Kidney glomerular epithelial cell (primary cell): Measurements from ENCODE around the gene GPSM1.

Source experiments
- DNase-seq: peaks from one replicate; lab custom pipeline; 2025; lab: John Stamatoyannopoulos, UW

The GPSM1 gene

DNA sequence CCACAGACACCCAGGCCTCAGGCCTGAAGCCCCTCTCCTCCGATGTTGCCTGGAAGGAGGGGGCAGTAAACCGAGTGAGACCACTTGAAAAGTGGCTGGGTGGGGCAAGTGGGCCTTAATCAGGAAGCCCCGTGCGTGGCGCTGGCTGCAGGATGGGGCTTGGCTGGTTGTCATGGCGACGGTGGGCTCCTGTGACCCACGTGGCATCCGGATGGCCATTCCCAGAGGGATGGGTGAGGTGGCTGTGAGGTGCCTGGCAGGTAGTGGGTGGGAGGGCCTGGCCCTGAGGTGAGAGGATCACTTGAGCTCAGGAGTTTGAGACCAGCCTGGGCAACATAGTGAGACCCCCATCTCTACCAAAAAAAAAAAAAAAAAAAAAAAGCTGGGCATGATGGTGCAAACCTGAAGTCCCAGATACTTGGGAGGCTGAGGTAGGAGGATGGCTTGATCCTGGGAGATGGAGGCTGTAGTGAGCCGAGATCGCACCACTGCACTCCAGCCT, 5.2 kb downstream of the GPSM1 start:
- DNase-seq = no peak

DNA sequence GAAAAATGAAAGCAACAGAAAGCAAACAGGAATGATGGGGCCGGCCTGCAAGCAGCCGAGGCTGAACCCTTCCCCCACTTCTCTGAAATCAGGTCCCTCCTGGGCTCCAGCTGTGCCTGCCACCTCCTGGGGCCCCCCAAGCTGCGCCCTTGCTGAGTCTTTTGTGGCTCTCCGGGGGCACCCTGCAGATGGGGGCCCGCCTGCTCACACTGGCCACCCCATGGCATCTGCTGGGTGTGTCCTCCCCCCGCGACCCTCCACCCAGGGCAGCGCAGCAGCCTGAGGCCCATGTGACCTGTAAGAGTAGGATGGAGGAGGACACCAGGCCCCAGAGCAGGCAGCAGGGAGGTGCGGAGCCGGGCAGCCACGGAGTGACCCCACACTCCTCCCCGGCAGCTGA, 5.7 kb downstream of the GPSM1 start:
- no peak for DNase-seq

DNA sequence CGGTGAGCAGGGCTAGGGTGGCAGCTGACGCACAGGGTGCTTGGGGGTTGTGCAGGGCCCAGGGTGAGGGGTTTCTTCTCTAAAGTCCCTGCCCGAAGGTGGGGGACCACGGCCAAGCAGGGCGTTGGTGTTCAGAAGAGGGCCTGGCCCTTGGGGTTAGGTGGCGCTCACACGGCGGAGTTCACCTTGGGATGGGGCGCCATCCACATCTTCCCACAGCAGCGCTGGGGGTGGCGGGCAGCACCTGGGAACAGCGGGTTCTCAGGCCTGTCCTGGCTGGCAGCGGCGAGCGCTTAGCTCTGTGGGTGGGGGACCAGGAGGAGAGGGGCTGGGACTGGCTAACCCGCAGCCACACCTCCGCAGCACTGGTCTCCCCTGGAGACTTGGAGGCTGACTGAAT, 6.1 kb downstream of the GPSM1 start:
- DNase-seq = no peak

DNA sequence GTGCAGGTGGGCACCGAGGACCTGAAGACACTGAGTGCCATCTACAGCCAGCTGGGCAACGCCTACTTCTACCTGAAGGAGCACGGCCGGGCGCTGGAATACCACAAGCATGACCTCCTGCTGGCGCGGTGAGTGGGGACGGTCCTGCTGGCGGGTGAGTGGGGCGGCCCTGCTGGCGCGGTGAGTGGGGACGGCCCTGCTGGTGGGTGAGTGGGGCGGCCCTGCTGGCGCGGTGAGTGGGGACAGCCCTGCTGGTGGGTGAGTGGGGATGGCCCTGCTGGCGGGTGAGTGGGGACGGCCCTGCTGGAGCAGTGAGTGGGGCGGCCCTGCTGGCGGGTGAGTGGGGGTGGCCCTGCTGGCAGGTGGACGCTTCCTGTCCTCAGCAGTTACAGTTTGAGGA, 7.2 kb downstream of the GPSM1 start:
- no peak for DNase-seq

DNA sequence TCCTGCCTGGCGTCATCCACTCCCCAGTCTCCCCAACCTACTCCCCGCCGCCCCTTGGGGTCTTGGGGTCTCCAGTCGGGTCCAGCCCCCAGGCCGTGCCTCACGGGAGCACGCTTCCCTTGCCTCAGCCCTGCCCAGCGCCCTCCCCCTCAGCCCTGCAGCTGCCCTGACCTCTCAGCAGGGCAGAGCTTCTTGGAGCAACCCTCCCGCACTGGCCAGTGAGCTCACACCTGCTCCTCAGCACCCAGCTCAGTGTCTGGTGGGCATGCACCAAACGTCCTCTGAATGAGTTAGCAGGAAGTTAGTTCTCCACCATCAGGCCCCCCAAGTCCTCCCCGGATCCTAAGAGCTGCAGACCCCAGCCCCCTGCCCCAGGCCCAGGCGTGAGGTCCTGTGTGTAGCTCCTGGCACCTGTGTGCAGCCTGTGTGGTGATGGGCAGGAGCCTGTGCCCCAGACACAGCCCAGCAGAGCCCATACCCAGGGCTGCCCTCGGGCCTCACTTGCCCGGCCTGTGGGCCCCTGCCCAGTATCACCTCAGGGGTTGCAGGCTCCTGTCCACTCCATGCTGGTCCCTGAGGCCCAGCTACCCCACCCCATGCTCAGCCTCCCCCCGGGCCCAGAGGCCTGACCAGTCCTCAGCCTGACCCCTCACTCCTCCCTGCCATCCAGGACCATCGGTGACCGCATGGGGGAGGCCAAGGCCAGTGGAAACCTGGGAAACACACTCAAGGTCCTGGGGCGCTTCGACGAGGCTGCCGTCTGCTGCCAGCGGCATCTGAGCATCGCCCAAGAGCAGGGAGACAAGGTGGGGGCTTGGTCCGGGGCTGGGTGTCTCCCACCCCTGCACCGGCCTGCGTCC, 8.2 kb downstream of the GPSM1 start:
- no peak for DNase-seq

DNA sequence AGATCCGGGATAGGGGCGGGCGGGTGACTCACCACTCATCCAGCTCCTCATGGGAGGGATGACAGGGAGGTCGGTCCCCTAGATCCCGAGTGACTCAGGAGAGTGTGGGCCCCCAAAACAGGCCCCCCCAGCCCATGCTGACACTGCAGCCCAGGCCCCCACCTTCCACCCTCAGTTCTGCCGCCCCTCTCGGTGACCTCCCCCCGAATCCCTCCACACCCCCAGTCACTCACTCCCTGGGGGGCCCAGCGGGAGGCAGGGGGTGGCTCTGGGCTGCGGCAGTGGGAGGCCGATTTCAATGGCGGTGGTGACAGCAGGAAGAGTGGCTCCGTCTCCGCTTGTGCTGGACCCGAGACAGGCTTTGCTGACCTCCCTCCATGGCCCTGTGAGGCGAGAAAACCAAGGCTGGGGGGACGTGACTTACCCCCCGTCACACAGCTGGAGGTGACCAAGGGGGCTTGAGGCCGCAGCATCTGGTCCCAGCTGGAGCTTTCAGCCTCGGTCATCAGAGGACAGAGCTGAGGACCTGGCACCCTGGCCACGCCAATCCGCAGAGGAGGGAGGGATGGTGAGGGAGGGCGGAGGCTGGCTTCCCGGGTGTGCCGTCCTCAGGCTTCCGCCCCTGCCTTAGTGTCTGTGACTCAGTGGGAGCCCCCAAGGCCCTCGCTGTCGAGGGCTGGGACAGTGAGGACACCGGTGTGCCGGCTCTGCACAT, 9.0 kb downstream of the GPSM1 start:
- no peak for DNase-seq

DNA sequence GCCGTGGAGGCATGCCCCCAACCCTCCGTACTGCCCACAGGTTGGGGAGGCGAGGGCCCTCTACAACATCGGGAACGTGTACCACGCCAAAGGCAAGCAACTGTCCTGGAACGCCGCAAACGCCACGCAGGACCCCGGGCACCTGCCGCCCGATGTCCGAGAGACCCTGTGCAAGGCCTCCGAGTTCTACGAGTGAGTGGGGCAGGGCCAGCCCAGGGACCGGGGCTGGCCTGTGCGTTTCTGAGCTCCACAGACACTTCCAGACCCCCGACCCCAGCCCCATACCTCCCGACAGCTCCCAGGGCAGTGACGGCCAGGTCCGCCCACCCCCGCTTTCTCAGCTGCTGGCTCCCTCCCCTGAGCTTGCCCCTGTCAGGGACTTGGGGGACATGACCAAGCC, 9.5 kb downstream of the GPSM1 start:
- no peak for DNase-seq

DNA sequence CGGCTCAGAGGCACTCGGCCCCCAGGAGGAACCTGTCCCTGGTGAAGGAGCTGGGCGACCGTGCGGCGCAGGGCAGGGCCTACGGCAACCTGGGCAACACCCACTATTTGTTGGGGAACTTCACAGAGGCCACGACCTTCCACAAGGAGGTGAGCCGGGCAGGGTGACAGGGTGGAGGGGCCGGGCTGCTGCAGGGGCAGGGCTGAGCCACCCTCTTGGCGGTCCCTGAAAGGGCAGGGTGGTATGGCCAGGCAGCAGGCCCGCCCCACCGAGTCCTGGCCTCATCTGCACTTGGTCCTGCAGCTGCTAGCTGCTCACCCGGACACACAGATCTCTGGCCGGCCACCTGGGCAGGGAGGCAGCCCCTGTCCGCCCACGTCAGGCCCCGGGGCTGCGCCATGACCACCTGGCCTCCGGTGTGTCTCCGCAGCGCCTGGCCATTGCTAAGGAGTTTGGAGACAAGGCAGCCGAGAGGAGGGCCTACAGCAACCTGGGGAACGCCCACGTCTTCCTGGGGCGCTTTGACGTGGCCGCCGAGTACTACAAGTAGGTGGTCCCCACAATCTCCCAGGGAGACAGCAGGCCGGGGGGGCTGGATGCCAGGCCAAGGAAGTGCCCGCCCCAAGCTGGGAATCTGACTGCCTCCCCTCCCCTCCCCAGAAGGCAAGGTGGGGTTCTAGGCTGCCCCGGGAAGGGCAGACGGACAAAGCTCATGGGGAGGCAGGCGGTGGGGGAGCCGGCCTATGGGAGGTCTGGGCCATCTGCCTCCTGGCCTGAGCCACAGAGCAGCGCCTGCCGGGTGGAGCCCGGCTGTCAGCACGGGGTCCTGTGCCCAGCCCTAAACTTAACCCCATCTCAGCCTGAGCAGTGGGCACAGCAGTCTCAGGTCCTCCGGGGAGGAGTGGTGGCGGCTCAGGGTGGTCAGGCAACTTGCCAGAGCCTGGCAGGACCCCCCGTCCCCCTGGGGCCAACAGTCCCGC, 10.4 kb downstream of the GPSM1 start:
- DNase-seq = no peak

DNA sequence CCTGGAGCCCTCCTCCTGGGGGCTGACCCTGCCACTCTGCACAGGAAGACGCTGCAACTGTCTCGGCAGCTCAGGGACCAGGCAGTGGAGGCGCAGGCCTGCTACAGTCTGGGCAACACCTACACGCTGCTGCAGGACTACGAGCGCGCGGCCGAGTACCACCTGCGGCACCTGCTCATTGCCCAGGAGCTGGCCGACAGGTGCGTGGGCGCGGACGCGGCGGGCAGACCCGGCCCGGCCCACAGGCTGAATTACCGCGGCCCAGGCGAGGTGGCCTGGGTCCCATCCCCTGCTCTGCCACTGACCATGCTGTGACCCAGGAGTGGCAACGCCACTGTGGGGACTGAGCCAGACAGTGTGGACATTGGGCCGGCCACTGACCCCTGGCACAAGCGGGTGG, 11.2 kb downstream of the GPSM1 start:
- DNase-seq = no peak

DNA sequence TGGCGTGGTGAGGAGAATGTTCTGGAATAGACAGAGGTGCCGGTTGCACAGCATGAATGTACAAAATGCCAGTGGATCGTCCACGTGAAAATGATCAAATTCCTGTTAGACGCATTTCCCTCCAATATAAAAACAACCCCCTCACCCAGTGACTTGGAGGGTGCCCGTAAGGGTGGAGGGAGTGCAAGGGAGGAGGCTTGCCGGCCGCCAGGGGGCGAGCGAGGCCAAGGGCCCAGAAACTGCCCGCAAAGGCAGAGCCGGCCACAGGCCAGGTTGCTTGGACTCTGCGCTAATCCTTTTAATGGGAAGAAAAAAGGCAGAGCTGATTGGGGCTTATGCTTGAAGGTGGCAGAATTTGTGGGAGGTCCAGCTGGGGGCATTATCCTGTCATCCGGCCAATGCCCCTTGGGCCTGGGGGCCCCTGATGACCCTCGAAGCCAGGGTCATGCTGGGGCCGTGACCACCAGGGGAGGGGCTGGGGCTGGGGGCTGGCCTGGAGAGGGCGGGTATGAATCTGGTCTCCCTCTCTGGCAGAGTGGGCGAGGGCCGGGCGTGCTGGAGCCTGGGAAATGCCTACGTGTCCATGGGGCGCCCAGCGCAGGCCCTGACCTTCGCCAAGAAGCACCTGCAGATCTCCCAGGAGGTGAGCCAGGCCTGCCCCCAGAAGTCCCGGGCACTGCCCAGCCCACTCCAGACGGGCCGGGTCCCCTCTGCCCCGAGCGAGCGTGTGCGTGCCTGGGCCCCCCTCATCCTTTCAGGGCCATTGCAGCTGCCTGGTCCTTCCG, 12.0 kb downstream of the GPSM1 start:
- DNase-seq = no peak

DNA sequence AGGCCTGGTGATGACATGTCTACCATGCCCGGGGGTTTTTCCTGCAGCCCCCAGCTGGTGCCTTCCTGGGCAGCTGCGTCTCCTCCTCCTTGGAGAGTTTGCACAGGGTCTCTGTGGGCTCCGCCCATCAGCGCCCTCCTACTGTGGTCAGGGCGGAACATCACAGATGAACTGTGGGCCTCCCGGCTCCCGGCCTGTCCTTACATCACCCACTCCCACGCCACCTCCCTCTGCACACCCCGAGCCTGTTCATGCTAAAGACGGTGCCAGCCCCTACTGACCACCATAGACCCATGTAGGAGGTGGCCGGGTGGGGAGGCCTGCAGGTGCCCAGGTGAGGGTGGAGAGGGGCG, 12.6 kb downstream of the GPSM1 start:
- DNase-seq = no peak

DNA sequence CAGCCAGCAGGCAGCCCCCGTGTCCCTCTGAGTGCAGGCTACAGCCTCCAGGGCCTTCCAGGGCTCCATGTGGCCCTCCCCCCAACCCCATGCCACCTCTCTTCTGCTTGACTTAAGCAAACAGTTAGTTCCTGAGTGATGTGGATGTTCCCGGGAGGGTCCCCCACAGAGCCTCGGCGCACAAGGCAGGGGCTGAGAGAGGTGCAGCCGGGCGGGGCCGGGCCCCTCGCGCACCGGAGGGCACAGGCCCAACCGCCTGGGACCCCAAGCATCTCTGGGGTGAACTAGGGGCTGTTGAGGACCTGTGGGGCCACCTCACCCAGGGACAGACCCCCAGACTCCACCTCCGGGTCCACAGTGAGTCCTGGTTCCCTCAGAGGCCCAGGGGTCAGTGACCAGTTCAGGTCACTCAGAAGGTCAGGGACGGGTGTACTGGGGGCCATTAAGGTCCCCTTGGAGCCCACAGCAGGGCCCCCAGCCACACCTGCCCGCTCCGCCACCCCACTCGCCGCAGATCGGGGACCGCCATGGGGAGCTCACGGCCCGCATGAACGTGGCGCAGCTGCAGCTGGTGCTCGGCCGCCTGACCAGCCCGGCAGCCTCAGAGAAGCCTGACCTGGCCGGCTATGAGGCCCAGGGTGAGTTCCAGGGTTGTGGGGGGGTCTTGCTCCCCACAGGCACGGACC, 13.2 kb downstream of the GPSM1 start:
- no peak for DNase-seq

DNA sequence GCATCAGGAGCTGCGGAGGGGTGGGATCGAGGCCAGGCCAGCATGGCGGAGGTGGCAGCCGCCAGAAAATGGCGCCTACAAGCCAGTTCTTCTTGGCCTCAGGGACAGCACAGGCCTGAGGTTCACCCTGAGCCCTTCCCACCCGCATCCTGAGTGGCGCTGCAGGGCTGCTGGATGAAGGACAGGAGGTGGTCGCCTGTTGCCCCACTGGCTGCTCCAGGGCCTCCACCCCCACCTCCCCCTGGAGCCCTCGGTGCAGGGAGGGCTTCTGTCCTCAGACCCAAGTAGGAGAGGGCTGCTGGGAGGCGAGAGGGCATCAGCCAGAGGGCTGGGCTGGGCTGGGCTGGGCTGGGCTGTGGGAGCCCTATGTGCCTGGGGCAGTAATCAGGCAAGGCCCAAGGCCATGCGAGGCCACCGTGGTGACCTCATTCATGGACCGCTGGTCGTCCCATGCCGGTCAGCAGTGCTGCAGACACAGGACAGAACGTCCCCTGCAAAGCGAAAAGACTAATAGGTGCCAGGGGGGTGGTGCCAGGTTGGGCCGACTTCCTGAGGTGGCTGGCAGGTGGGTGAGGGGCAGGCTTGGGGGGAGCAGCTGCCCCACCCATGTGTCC, 13.8 kb downstream of the GPSM1 start:
- no peak for DNase-seq

DNA sequence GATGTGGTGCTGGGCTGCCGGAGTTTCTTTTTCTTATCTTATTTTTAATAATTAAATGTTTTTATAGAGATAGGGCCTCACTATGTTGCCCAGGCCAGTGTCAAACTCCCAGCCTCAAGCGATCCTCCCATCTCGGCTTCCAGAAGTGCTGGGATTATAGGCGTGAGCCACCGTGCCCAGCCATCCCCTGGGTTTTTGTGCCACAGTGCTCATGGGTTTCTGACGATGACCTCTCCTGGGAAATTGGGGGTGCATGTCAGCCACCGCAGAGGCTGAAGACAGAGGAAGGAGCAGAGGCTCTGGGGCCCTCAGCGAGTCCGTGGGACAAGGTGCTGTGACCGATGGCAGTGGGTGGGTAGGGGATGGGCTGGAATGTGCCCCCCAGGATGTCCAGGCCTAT, 14.4 kb downstream of the GPSM1 start:
- no peak for DNase-seq

DNA sequence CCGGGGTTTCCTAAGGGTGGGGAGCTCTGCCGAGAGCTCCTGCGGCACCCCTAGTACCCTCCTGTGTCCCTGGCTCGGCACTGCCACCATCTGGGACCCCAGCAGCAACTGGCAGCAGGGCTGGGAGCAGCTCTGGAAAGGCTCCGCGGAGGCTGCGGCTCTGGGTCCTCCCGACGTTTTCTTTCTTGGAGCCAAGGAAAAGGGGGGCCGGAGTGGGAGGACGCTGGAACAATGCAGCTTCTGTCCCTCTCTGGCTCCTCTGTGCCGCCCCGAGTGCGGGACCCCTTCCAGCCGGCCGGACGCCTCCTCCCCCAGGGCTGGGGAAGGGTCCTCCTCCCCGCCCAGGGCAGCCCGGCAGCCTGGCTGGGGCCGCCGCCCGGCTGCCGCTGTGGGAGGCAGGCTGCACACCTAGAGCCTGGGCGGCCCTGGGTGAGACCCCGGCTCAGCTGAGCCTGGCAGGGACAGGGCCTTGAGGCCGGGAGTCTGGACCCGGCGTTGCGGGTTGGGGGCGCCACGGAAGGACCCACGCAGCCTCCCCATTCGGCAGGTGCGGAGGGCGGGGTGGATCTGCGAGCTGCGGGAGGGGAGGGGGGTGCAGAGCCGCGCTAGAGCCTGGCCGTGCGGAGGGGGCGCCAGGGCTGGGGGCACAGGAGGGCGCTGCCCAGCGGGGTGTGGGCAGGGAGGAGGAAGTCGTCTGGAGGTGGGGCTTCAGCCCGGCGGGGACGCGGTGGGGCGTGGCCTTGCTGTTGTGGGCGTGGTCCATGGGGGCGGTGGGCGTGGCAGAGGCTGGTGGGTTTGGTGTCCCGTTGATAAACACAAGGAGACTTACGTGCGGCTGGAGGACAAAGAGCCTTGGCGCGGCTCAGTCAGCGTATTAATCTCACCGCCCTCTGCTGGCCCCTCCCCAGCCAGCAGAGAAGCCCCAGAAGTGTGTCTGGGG, 15.1 kb downstream of the GPSM1 start:
- no peak for DNase-seq

DNA sequence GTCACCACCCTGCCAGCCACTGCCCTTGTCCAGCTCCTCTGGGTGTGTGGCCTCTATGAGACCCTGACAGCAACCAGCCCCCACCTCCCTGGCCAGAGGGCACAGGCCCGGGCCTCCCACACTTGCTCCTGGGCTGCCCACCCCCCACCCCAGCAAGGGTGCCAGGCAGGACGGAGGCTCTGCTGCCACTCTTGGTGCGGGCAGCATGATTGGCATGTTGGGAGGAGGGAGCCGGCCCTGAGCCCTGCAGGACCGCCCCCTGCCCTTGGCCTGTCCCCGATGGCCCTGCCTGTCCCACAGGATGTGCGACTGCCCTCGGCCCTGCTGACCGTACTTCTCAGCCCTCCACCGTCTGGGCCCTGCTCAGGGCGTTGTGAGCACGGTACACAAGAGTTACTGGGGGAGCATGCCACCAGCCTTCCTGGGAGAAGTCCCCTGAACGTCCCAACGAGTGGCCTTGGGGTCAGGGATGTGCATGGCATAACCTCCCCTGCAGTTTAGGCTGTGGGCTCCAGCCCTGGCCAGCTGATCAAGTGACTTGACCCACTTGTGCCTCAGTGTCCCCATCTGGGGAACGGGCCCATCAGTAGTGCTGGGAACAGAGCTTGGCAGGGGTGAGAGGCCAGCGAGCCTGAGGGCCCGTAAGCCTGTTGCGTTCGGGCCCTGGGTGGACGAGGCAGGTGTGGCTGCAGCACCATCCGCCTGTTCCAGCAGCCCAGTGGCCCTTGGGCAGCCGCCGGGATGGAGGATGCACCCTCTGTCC, 16.0 kb downstream of the GPSM1 start:
- DNase-seq = no peak

DNA sequence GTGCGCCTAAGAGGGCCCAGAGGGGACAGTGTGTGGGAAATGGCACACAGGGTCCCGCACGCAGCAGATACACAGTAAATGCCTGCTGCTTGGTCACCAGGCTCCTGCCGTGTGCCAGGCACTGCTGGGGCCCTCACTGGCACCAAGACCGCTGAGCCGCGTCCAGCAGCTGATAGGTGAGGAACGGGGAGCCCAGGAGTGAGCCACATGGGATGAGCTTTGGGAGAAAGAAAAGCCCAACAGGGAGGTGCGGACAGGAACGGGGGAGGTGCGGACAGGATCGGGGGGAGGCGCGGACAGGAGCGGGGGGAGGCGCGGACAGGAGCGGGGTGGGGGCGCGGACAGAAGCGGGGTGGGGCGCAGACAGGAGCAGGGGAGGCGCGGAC, 16.5 kb downstream of the GPSM1 start:
- no peak for DNase-seq

DNA sequence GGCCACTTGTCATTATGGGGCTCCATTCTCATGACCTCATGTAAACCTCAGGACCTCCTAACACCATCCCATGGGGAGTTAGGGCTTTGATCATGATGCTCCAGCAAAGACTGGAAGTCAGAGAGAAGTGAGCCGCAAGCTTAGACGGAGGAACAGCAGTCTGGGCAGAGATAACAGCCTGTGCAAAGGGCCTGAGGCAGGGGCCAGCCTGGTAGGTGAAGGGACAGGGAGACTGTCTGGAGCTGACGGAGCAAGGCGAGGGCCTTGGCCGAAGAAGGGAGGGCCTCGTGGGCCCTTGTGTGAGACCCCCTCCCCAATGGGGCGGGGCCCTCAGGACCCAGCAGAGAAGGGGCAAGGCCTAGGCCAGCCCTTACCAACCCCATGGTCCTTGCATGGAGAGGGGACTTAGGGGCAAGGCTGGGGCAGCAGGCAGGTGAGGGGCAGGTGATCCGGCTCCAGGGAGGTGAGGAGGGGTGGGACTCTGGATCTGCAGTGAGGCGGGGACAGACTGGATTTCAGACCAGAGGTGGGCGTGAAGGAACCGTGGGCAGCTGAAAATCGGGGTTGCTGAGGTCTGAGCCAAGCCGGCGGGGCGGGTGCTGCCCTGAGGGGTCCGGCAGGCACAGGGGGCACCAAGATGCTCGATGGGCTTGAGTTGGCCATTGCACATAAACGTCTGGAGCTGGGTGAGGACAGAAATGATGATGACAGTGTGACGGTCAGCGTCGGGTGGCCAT, 17.4 kb downstream of the GPSM1 start:
- no peak for DNase-seq
